Stimulated activated CD4-positive, alpha-beta T cell treated with anti-CD3 and anti-CD28 coated beads, Interleukin-4, amount 100 ng/mL, for 48 hours (primary cell): ENCODE data around the gene ADAMTS12.

Source experiments
- DNase-seq, 2 donors: peaks; one replicate each; pipeline ENCODE4 v3.0.0-alpha.2; 2020; ENCODE audit warnings: low read depth in 2 of 2

Gene ADAMTS12

GRCh38 chr5:33846851-33847250, 44.9 kb downstream of the ADAMTS12 start:
- DNase-seq = no peak

GRCh38 chr5:33843579-33843978, 48.2 kb downstream of the ADAMTS12 start:
- no peak for DNase-seq

DNA sequence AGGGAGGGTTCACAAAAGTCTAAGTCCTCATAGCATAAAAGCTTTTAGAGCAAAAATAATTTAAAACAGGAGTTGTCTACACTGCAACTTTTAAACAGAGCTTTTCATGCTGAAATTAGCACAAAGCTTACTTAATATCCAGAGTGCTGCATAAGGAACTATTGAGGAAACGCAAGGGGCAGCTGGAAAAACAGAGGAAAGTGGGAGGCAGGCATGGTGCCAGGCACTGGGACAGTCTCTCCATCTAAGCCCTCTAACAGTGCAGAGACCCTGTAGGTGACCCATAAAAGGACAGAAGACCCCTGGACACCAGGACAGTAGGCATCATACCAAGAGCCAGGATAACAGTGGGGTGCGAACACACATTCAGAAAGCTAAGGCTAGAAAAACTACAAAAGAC, 49.3 kb downstream of the ADAMTS12 start:
- DNase-seq = no peak

DNA sequence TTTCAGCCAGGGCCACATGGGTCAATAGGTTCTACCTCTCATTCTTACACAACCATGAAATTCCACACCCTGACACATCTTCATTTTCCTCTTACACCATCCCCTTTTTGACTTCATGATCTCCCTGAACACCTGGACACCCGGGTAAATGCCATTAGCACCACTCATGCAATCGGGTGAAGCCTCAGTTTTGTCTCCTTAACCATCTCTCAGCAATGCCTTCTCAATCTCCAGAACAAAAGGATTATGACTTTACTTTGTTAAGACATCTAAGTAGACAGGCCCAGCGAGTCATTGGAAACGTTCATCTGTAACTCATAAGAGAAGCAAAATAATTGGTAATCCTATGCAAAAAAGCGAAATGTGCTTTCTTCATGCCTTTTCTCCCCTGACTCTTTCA, 49.9 kb downstream of the ADAMTS12 start:
- no peak for DNase-seq

DNA sequence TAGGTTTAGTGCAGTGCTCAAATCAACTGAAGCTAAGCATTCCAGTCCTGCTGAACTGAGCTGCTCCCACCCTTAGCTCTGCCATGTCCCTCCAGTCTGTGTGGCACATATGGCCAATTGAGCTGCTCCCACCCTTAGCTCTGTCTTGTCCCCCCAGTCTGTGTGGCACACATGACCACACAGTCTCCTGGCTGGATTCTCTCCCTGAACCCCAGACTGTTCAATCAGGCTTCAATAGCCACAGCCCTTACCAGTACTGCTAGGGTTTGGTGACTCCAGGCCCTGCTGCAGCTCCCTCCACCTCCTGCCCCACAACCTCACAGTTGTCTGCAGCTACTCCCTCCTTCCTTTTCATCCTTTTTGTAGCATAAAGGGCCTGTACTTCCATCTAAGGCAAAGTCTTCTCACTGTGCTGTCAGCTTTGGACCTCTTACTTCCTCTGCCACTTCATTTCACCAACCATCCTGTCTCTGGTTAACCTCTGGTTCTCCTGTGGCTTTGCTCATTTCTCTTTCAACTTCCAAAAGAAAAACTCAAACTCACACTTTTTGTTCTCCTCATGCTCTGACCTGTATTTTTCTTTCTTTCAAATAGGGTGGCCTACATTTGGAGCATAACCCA, 50.8 kb downstream of the ADAMTS12 start:
- no peak for DNase-seq

DNA sequence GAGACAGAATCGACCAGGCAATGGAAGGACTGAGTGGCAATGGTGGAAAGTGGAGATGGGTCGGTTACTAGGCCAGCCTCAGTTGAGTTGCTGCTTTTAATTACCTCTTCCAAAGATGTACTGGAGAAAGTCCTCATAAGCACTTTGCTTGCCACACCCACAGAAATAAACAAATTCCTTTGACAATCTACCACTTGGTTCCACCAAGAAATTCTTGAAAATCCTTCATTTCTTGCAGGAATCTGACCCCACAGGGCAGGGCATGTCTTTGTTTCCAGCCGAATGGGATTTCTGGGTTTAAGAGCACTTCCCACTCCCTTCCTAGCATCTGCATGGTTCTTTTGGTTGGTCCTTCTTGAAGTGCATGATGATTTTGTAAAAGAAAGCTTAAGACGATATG, 54.5 kb downstream of the ADAMTS12 start:
- DNase-seq = no peak

DNA sequence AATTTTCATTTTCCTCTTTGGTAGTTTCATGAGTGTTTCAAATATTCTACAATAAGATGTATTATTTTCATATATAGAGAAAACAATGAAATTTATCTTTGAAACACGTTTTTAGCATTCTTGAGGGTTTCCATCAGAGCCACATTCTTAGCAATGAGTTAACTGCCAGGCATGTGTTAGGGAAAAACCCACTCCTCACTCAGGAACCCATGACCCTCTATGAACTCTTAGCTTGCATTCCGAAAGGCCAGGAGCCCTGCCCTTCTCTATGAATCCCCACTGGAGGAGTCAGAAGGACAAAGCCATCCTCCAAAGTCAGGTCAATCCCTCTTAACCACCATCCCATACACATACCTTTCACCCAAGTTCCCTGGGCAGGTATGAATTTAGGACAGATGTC, 57.5 kb downstream of the ADAMTS12 start:
- no peak for DNase-seq

GRCh38 chr5:33833237-33833575, 58.6 kb downstream of the ADAMTS12 start:
- no peak for DNase-seq

DNA sequence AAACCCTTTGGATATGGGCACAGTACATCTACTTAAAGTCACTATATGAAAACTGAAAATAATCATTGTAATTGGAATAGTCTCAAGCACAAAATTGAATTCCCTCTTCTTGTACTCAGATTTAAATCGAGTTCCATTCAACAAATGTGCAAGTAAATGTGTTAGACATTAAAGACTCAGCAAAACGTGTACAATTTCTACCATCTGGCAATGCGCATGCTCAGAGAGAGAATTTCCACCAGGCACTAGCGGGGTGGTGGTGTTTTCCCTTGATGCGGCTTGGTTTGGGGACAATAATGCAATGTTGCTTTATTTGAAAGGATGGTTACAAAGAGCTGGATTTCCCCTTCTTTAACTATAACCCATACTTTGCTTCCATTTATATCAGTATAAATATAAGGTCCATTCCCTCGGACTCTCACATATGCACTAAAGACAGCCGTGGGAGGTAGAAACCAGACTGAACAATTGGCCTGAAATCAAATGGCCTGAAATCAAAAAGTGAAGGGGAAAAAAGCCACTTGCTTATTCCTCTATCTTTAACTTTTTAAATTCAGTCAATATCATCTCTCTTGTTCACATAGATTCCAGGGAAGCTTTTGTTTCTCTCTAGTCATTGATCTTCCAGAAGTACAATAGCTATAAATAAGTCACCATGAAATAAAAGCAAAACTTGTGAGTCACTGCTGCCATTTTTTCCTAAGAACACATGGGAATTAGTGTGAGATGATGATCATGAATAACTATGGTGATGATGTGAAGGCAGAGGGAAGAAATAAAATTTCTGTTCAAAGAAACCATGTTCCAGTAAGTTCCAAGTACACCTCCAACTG, 59.2 kb downstream of the ADAMTS12 start:
- no peak for DNase-seq

- no peak for DNase-seq
These were observed 60.7 kb downstream of the ADAMTS12 start for GRCh38 chr5:33831041-33831440.

DNA sequence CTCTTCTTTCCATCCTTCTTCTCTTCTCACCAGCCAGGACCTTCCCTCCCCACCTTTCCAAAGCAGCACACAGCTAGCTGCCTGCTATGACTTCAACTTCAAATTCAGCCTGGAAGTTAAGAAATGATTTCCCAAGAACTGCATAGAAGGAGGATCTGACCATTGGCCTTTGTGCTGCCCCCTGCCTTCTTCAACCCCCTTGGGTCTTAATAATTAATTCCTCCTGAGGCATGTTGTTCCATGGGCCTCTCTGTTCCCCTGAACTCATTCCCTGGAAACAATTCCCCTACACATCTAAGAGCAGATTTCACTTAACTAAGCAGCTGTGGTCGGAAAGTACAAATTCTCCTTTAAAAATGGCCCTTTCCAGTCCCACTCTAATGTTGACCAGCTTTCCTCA, 62.4 kb downstream of the ADAMTS12 start:
- DNase-seq = no peak

DNA sequence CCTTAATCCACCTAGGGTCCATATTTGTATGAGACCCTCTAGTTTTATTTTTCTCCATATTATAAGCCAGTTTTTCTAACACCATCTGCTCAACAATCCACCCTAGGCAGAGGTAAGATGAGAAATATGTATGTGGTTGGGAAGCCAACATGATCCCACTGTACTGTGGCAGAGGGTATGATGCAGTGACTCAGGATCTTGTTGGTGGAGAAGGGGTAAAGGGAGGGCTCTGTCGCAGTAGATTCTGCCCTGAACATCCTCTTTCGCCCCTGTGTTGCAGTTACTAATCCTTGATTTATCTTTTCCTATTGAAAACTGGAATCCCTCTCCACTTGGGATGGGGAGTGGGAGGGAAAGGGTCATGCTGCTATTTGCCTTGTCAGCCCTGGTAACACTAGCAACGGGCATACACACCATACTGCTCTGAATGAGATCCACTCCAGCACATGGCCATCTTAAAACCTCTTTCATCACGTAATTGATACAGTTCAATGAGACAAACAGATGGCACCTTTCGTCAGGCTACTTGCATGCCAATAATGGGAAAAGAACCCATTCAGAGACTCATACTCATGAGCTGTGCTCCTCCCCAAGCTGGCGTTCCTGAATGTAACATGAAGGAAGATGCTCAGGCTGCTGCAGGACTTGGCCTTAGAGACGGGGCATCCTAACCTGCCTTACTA, 63.0 kb downstream of the ADAMTS12 start:
- no peak for DNase-seq

GRCh38 chr5:33827885-33828284, 63.9 kb downstream of the ADAMTS12 start:
- no peak for DNase-seq

DNA sequence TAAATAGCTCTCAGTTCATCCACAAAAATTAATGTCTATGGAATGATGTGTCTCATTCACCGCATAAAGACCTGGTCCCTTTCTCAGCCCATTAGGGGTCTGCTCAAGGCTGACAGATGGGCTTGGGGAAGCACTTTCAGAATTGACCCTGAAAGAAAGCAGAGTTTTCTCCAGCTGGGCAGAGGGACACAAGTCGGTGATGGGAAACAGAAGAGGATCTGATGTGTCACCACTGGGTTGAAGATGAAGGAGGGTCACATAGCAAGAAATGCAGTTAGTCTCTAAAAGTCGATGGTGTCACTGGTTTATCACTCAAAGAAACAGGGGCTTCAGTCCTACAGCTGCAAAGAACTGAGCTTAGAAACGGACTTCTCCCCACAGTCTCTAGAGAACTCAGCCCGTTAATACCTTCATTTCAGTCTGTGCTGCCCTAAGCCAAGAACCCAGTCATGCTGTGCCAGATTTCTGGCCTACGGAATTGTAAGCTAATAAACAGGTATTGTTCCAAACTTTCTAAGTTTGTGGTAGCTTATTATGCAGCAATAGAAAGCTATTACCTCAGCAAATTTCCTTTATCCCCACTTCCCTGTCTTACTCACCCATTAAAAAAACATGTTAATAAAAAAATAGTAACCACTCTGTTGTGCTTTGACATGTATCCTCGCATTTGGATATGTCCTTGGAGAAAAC, 64.6 kb downstream of the ADAMTS12 start:
- DNase-seq = no peak

DNA sequence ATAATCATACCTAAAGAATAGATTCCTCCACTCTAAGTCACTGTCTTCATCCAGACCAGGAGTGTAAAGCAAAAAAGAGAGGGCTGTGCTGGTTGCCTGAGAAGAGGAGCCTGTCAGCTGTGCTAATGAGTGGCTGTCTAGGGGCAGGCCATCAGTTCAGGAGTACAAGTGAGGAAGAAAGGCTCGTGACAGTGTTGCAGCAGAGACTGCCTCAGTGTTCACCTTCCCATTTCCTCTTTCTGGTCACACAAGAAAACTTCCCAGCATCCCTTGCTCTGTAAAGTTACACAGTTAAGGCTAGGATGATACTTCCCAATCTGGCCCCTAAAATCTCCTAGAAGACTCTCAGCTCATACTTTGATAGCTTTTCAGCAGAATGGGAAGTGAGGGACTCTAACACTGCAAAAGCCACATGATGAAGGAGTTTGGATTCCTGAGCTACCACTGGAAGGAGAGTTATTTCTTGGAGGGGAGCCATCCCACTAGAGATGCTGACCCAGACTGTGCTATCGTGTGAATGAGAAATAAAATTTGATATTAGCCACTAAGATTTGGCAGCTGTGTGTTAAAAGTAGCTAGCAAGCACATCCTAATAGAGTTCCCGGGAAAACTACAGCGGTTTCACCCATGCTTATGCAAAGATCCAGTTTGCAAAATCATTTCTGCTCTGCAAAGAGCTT, 67.1 kb downstream of the ADAMTS12 start:
- DNase-seq = no peak

DNA sequence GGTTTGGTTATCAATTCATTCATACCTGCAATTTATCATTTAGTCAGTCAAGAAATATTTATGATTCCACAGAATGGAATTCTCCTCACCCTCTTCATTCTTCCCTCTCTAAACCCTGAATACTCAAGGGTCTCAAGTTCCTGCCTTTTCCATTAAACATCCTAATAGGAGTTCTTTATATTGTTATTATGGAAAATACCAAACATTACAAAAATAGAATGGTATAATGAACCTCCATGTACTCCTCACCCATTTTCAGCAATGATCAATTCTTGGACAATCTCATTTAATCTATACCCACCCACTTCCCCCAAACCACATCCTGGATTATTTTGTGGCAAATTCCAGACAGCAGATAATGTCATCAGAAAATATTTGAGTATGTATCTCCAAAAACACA, 74.5 kb downstream of the ADAMTS12 start:
- DNase-seq = no peak

DNA sequence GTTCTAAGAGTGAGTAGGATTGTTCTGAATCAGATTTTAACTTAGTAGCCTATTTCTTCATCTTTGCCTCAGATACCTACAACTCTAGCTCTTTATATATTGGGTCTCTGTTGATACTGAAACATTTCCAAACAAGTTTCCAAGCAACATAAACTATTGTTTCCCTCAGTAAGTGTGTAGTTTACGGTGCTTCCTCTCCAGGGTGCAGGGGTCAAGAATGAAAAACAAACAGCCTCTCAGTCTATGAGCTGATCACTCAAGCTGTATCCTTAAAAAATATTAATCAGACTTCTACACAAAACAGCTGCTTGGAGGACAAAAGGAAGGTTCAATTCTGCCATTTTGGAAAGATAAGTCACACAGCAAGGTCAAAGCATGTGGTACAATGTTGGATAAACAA, 75.0 kb downstream of the ADAMTS12 start:
- no peak for DNase-seq

DNA sequence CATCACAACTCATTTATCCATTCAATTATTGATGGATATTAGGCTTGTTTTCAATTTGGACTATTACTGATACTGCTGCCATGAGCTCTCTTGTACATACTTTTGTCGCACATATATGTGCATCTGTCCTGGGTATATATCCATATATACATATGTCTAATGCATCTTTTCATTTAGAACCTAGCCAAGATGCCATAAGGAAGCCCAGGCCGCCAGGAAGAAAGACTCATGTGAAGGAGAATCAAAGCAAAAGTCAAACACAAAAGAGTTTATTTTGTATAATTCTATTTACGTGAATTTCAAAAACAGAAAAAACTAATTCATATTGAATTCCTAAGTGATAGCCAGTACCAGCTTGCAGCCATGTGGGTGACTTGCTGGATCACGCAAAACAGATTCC, 79.0 kb downstream of the ADAMTS12 start:
- DNase-seq = no peak

- DNase-seq = no peak
These were observed 81.2 kb downstream of the ADAMTS12 start for GRCh38 chr5:33810491-33811120.

- no peak for DNase-seq
These were observed 81.9 kb downstream of the ADAMTS12 start for GRCh38 chr5:33809936-33810335.

DNA sequence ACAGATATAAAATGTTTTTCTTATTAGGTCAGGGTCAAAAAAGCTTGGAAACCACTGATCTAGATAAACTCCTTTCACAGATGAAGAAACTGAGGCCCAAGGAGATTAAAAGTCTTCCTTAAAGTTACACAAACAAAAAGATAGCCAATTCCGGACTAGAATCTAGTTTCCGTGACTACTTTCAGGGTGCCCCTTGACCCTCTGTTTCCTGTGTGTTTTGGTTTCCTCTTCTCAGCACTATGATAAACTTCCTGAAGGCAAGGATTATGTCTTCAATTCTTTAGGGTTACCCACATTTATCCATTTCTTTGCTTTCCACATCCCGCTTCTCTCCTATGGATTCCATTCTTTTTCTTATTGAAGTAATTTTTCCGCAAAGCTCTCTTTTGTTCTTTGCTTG, 83.1 kb downstream of the ADAMTS12 start:
- DNase-seq = no peak
